HAP-1 (cell line): Measurements from ENCODE around the gene MAN1A1.
A peak's percentile ranks its signal among the peaks of the same experiment; 100 is the strongest.

Source experiments
- DNase-seq, 2 experiments: peaks; one replicate each; pipeline ENCODE4 v3.0.0-alpha.2; 2016 to 2020; ENCODE audit warnings: low spot score in 2 of 2
- H3K27me3 ChIP-seq: fragments of 250-450 bp; sonication (Bioruptor Pico); 2 replicates; pipeline ENCODE4 v1.5.1; 2020; ENCODE audit warnings: low read depth, mild to moderate bottlenecking, moderate library complexity
- H3K36me3 ChIP-seq: fragments of 250-450 bp; sonication (Bioruptor Pico); replicated peaks from 2 replicates; pipeline ENCODE4 v1.5.1; 2020; ENCODE audit warnings: mild to moderate bottlenecking
- H3K4me1 ChIP-seq: fragments of 250-450 bp; sonication (Bioruptor Pico); 2 replicates; pipeline ENCODE4 v1.5.1; 2020; ENCODE audit warnings: mild to moderate bottlenecking
- H3K4me3 ChIP-seq: fragments of 250-450 bp; sonication (Bioruptor Pico); 2 replicates; pipeline ENCODE4 v1.5.1; 2020; ENCODE audit warnings: mild to moderate bottlenecking, moderate library complexity
- H3K9me3 ChIP-seq: fragments of 250-450 bp; sonication (Bioruptor Pico); 2 replicates; pipeline ENCODE4 v1.5.1; 2020; ENCODE audit warnings: mild to moderate bottlenecking, moderate library complexity
- in situ Hi-C: fragments of 300-500 bp; cut with MboI; formaldehyde crosslinking; loops from 3 replicates; pipeline ENCODE4 v1.14.3; 2020; ENCODE audit warnings: low sequenced_read_pairs, inconsistent platforms, mixed read lengths

Gene MAN1A1

GRCh38 chr6:119152187-119152586, 197.4 kb downstream of the MAN1A1 start:
- Histone ChIP-seq H3K4me1 (no peaks in the 10 kb centered on the region), H3K4me3 (no peak overlapping the region), H3K27me3 (0 out of 2 replicates have a peak, but pooled peaks cover 4% of the 10 kb centered on the region), H3K9me3 (no peaks in the 10 kb centered on the region), H3K36me3 (no peaks in the 10 kb centered on the region)
- no peak for DNase-seq
- in situ Hi-C loops: no loop called here

GRCh38 chr6:119148825-119149525, 200.6 kb downstream of the MAN1A1 start:
- Histone ChIP-seq H3K9me3 (no peaks in the 10 kb centered on the region), H3K4me3 (no peak overlapping the region), H3K4me1 (no peaks in the 10 kb centered on the region), H3K27me3 (0 out of 2 replicates have a peak, but pooled peaks cover 4% of the 10 kb centered on the region), H3K36me3 (no peaks in the 10 kb centered on the region)
- no peak for DNase-seq
- in situ Hi-C loops: loop anchor here (25.0 kb wide), 2 partner anchors 188 to 563 kb away; partner anchors contain the start of gene MAN1A1

- Histone ChIP-seq H3K4me1 (no peaks in the 10 kb centered on the region), H3K27me3 (0 out of 2 replicates have a peak, but pooled peaks cover 4% of the 10 kb centered on the region), H3K4me3 (no peak overlapping the region), H3K9me3 (no peaks in the 10 kb centered on the region), H3K36me3 (no peaks in the 10 kb centered on the region)
- peak; percentile 46 to 64 for DNase-seq
- in situ Hi-C loops: loop anchor here (25.0 kb wide), 2 partner anchors 189 to 564 kb away; partner anchors contain the start of gene MAN1A1
Measured at GRCh38 chr6:119148098-119148824, 201.3 kb downstream of the MAN1A1 start.

GRCh38 chr6:119147101-119148053, 202.2 kb downstream of the MAN1A1 start:
- no peak for DNase-seq
- no peaks in the 10 kb centered on the region for H3K9me3 ChIP-seq
- in situ Hi-C loops: loop anchor here (25.0 kb wide), 2 partner anchors 190 to 565 kb away; partner anchors contain the start of gene MAN1A1
- H3K27me3 ChIP-seq: 0 out of 2 replicates have a peak, but pooled peaks cover 4% of the 10 kb centered on the region
- no peaks in the 10 kb centered on the region for H3K36me3 ChIP-seq
- H3K4me1 ChIP-seq: no peaks in the 10 kb centered on the region
- H3K4me3 ChIP-seq: no peak overlapping the region

GRCh38 chr6:119145111-119145510, 204.4 kb downstream of the MAN1A1 start:
- Histone ChIP-seq H3K27me3 (no peaks in the 10 kb centered on the region), H3K4me3 (no peak overlapping the region), H3K9me3 (no peaks in the 10 kb centered on the region), H3K36me3 (no peaks in the 10 kb centered on the region), H3K4me1 (no peaks in the 10 kb centered on the region)
- DNase-seq: no peak
- in situ Hi-C loops: loop anchor here (25.0 kb wide), 2 partner anchors 192 to 567 kb away; partner anchors contain the start of gene MAN1A1

- Histone ChIP-seq H3K9me3 (no peaks in the 10 kb centered on the region), H3K4me3 (no peak overlapping the region), H3K4me1 (no peaks in the 10 kb centered on the region), H3K36me3 (no peaks in the 10 kb centered on the region), H3K27me3 (no peaks in the 10 kb centered on the region)
- in situ Hi-C loops: loop anchor here (25.0 kb wide), 2 partner anchors 195 to 570 kb away; partner anchors contain the start of gene MAN1A1
- no peak for DNase-seq
Measured at GRCh38 chr6:119142637-119143036, 206.9 kb downstream of the MAN1A1 start.

GRCh38 chr6:119142041-119142440, 207.5 kb downstream of the MAN1A1 start:
- in situ Hi-C loops: loop anchor here (25.0 kb wide), 2 partner anchors 195 to 570 kb away; partner anchors contain the start of gene MAN1A1
- DNase-seq: no peak
- Histone ChIP-seq H3K27me3 (no peaks in the 10 kb centered on the region), H3K4me3 (no peak overlapping the region), H3K4me1 (no peaks in the 10 kb centered on the region), H3K9me3 (no peaks in the 10 kb centered on the region), H3K36me3 (no peaks in the 10 kb centered on the region)

- no peaks in the 10 kb centered on the region for H3K9me3 ChIP-seq
- H3K36me3 ChIP-seq: no peaks in the 10 kb centered on the region
- no peak for DNase-seq
- H3K4me3 ChIP-seq: no peak overlapping the region
- no peaks in the 10 kb centered on the region for H3K27me3 ChIP-seq
- in situ Hi-C loops: loop anchor here (25.0 kb wide), 2 partner anchors 197 to 572 kb away; partner anchors contain the start of gene MAN1A1
- H3K4me1 ChIP-seq: no peaks in the 10 kb centered on the region
Measured at GRCh38 chr6:119140196-119141140, 209.1 kb downstream of the MAN1A1 start.

GRCh38 chr6:119138906-119139541, 210.5 kb downstream of the MAN1A1 start:
- DNase-seq: no peak
- H3K27me3 ChIP-seq: no peaks in the 10 kb centered on the region
- no peaks in the 10 kb centered on the region for H3K9me3 ChIP-seq
- in situ Hi-C loops: loop anchor here (25.0 kb wide), 2 partner anchors 198 to 573 kb away; partner anchors contain the start of gene MAN1A1
- H3K4me3 ChIP-seq: no peak overlapping the region
- H3K36me3 ChIP-seq: no peaks in the 10 kb centered on the region
- no peaks in the 10 kb centered on the region for H3K4me1 ChIP-seq

GRCh38 chr6:119137194-119138072, 212.1 kb downstream of the MAN1A1 start:
- no peaks in the 10 kb centered on the region for H3K9me3 ChIP-seq
- in situ Hi-C loops: loop anchor here (25.0 kb wide), 2 partner anchors 200 to 575 kb away; partner anchors contain the start of gene MAN1A1
- no peak for DNase-seq
- no peaks in the 10 kb centered on the region for H3K36me3 ChIP-seq
- no peaks in the 10 kb centered on the region for H3K27me3 ChIP-seq
- peaks cover 4% of the 10 kb centered on the region; the same call in 1 of the 2 replicates for H3K4me1 ChIP-seq
- H3K4me3 ChIP-seq: no peak overlapping the region

GRCh38 chr6:119134752-119135151, 214.8 kb downstream of the MAN1A1 start:
- no peak overlapping the region for H3K4me3 ChIP-seq
- no peaks in the 10 kb centered on the region for H3K36me3 ChIP-seq
- H3K9me3 ChIP-seq: no peaks in the 10 kb centered on the region
- H3K27me3 ChIP-seq: no peaks in the 10 kb centered on the region
- H3K4me1 ChIP-seq: peaks cover 9% of the 10 kb centered on the region
- in situ Hi-C loops: loop anchor here (25.0 kb wide), 2 partner anchors 203 to 578 kb away; partner anchors contain the start of gene MAN1A1
- no peak for DNase-seq
